ENCODE data around the gene P2RY6.

- no peak for TF ChIP-seq ZNF274 (IDR thresholded peaks at IDR 0.05; ENCODE audit: insufficient read depth, insufficient read length)
- TF ChIP-seq EZH2 (IDR thresholded peaks at IDR 0.05; ENCODE audit: borderline replicate concordance, control insufficient read depth, low read depth, low read length) = no peak
- TF ChIP-seq MAX (IDR thresholded peaks at IDR 0.05; ENCODE audit: low read depth, low read length) = no peak
- TF ChIP-seq HDAC2 (IDR thresholded peaks at IDR 0.05) = no peak
- TF ChIP-seq POLR2A (IDR thresholded peaks at IDR 0.05; ENCODE audit: low read depth, low read length) = no peak
- TF ChIP-seq YY1 (IDR thresholded peaks at IDR 0.05; ENCODE audit: low read depth, low read length) = no peak
- no peak for TF ChIP-seq CTCF (IDR thresholded peaks at IDR 0.05 in 2 of 3, conservative IDR thresholded peaks at IDR 0.05 in 1 of 3; ENCODE audit: control insufficient read depth in 2 of 3, extremely low read depth in 1 of 3, insufficient read depth in 1 of 3, low read depth in 3 of 3, low read length in 3 of 3)
- no peak for TF ChIP-seq POLR2AphosphoS2 (IDR thresholded peaks at IDR 0.05; ENCODE audit: low read depth, low read length)
- no peak for TF ChIP-seq SRF (IDR thresholded peaks at IDR 0.05; ENCODE audit: low read depth in 2 of 2, low read length in 2 of 2)
- TF ChIP-seq PKNOX1 (IDR thresholded peaks at IDR 0.05) = no peak
- TF ChIP-seq NRF1 (conservative IDR thresholded peaks at IDR 0.05; ENCODE audit: low read depth, low read length) = no peak
- no peak for TF ChIP-seq TAF1 (IDR thresholded peaks at IDR 0.05; ENCODE audit: borderline replicate concordance, low read depth, low read length)
These were observed 34.1 kb downstream of the P2RY6 start for GRCh38 chr11:73306069-73306841.
